Progenitor cell of endocrine pancreas (in vitro differentiated cells): Measurements from ENCODE around the gene HIC1. TPM values are rescaled to one million over a fixed set of nuclear protein-coding genes. Genes with fewer than 3 reads are reported as not detected.
A peak's percentile ranks its signal among the peaks of the same experiment; 100 is the strongest.

Experiments
- DNase-seq: peaks from one replicate; pipeline ENCODE4 v3.0.0; 2021; ENCODE audit warnings: low spot score; ENCODE audit not compliant: unreplicated experiment
- H3K27ac Mint-ChIP-seq: 2 replicates; pipeline ENCODE4 v1.8.0; 2021; ENCODE audit warnings: mild to moderate bottlenecking, moderate library complexity, mixed read lengths
- H3K27me3 Mint-ChIP-seq: 2 replicates; pipeline ENCODE4 v1.8.0; 2021; ENCODE audit warnings: mixed read lengths
- H3K36me3 Mint-ChIP-seq: 2 replicates; pipeline ENCODE4 v1.8.0; 2022; ENCODE audit warnings: mixed read lengths; ENCODE audit not compliant: insufficient read depth
- H3K4me1 Mint-ChIP-seq: 2 replicates; pipeline ENCODE4 v1.8.0; 2021; ENCODE audit warnings: low read depth, mixed read lengths
- H3K4me3 Mint-ChIP-seq: 2 replicates; pipeline ENCODE4 v1.8.0; 2021; ENCODE audit warnings: low read depth, mild to moderate bottlenecking, moderate library complexity, mixed read lengths
- H3K9me3 Mint-ChIP-seq: 2 replicates; pipeline ENCODE4 v1.8.0; 2021; ENCODE audit warnings: low read depth, mixed read lengths
- CTCF ChIP-seq: fragments of 200-600 bp; sonication (generic); IDR thresholded peaks from one replicate; pipeline ENCODE4 v1.5.0; 2021; ENCODE audit warnings: antibody characterized with exemption, mild to moderate bottlenecking; ENCODE audit not compliant: unreplicated experiment
- total RNA-seq: library from RNA; stranded (reverse); gene quantifications from 2 replicates; pipeline ENCODE4 v1.2.1, GENCODE V29; 2021

Gene HIC1
- total RNA-seq, 1 donor from 2014 or later: 0.86 TPM

GRCh38 chr17:2023692-2024571, 31.0 kb upstream of the HIC1 start:
- no peaks in the 10 kb centered on the region for H3K9me3 Mint-ChIP-seq
- no peak overlapping the region for H3K27ac Mint-ChIP-seq
- peak; percentile 64 for DNase-seq
- H3K36me3 Mint-ChIP-seq: no peaks in the 10 kb centered on the region
- peaks cover 29% of the 10 kb centered on the region for H3K27me3 Mint-ChIP-seq
- peak; percentile 17 for TF ChIP-seq CTCF
- peaks cover 5% of the 10 kb centered on the region for H3K4me1 Mint-ChIP-seq
- H3K4me3 Mint-ChIP-seq: peak overlapping the region; percentile 81

DNA sequence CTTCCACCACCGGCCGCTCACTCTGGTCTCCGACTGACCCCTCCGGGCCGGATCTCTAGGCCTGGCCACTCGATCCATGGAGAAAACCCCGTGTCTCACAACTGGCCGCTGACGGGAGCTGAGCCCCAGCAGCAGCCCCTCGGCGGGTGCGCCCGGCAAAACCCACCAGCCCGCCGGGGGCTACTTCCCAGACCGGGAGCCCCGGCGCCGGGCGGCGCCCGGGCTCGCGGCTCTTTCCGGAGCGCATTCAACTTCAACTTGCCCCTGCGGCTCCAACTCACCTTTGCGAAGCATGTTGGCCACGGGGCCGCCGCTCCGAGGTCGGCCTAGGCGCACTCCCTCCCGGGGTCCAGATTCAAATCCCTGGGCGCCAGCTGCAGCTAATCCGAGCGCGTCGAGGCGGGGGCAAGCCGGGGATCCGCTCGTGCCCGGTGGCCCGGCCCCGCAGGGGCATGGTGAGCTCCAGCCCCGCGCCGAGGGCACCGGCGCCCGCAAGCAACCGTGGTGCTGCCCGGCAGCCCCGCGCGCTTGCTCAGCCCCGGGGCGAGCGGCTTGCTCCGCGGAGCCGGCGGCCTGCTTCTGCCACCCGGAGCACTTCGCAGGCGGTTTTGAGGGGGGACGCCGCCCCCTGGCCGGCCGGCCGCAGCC, 30.2 kb upstream of the HIC1 start:
- no peaks in the 10 kb centered on the region for H3K4me1 Mint-ChIP-seq
- no peak for DNase-seq
- no peaks in the 10 kb centered on the region for H3K9me3 Mint-ChIP-seq

GRCh38 chr17:2025220-2025621, 29.7 kb upstream of the HIC1 start, which contains the start of gene RTN4RL1:
RTN4RL1 (minus strand) TSS chr17:2025334; CDS start chr17:2024865, 469 bp downstream.
- no peaks in the 10 kb centered on the region for H3K9me3 Mint-ChIP-seq
- peak within 1 kb of the TSS; percentile 89 for H3K27ac Mint-ChIP-seq
- peaks cover 18% of the 10 kb centered on the region for H3K27me3 Mint-ChIP-seq
- no peaks in the 10 kb centered on the region for H3K4me1 Mint-ChIP-seq
- H3K36me3 Mint-ChIP-seq: no peaks in the 10 kb centered on the region
- peak within 1 kb of the TSS; percentile 81 for H3K4me3 Mint-ChIP-seq
- no peak for TF ChIP-seq CTCF
- DNase-seq: peak; percentile 41

More for the DNA sequence above, 30.2 kb upstream of the HIC1 start:
- Mint-ChIP-seq H3K27me3 (peaks cover 23% of the 10 kb centered on the region), H3K27ac (no peak overlapping the region), H3K4me3 (peak overlapping the region; percentile 81), H3K36me3 (no peaks in the 10 kb centered on the region)
- TF ChIP-seq CTCF: no peak

GRCh38 chr17:2025622-2026309, 29.1 kb upstream of the HIC1 start:
- Mint-ChIP-seq H3K4me3 (peak overlapping the region; percentile 75), H3K4me1 (peaks cover 1% of the 10 kb centered on the region), H3K36me3 (no peaks in the 10 kb centered on the region), H3K9me3 (no peaks in the 10 kb centered on the region), H3K27ac (peak overlapping the region; percentile 89), H3K27me3 (peaks cover 16% of the 10 kb centered on the region)
- TF ChIP-seq CTCF: peak; percentile 78
- peak; percentile 64 for DNase-seq

DNA sequence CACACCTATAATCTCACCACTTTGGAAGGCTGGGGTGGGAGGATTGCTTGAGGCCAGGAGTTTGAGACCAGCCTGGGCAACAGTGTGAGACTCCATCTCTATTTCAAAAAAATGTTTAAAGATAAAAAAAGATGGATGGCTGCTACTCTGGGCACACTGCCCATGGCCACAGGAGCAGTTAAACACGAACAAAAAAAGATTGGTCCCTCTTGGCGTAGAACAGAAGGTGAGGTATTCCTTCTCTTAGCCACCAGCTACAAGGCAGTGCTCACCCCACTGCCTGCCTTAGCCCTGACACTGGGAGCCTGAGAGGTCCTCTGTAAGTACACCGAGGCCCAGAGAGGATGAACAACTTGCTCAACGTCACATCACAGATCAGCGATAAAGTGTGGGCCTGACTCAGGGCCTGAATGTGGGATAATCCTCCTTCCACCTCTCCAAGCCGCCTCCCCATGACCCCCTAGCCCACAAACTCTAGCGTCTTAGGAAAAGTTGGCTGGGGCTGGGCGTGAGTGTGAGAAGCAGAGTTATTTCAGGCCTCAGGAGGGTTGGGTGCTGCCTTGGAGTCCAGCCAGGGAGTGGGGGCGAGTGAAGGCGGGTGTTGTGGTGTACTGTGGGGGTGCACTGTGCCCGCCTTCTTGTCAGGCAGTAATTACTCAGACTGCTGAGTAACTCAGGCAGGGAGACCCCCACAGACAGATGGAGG, 27.2 kb upstream of the HIC1 start:
- no peak for TF ChIP-seq CTCF
- H3K9me3 Mint-ChIP-seq: no peaks in the 10 kb centered on the region
- no peak for DNase-seq
- H3K36me3 Mint-ChIP-seq: no peaks in the 10 kb centered on the region
- H3K27me3 Mint-ChIP-seq: peaks cover 14% of the 10 kb centered on the region
- H3K4me3 Mint-ChIP-seq: peak overlapping the region; percentile 33
- no peak overlapping the region for H3K27ac Mint-ChIP-seq
- H3K4me1 Mint-ChIP-seq: peaks cover 4% of the 10 kb centered on the region
